Measurements from ENCODE around the gene ZNF500. TPM values are rescaled to one million over a fixed set of nuclear protein-coding genes. Genes with fewer than 3 reads are reported as not detected.
"Not testable (repeated sequence)": the region's sequence is repeated elsewhere in the genome, so short reads cannot be mapped to it uniquely, and the experiment has no call there.

The ZNF500 gene
- total RNA-seq, 1 donor from 2014 or later: 17.4 TPM

DNA sequence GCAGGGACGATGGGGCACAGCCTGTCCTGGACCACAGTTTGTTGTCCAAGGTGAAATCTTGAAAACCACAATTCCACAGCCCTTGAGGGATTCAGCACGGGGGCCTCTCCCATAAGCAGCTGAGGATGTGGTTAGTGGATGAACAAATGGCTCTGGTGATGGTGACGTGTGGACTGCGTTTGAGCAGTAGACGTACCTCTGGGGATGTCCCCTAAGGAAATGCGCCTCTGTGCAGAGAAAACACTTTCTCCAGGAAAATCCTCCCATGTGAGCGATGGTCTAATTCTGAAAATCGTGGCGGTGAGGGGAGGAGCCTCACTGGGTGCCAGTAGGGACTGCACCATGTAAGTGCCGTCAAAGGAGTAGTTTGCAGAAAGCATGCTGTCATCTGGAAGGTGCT, 23.9 kb upstream of the ZNF500 start:
- intact Hi-C loops (cut with micrococcal nuclease): no loop called here
- H3K27me3 Mint-ChIP-seq (ENCODE audit: insufficient read depth): peaks cover 2% of the 10 kb centered on the region

DNA sequence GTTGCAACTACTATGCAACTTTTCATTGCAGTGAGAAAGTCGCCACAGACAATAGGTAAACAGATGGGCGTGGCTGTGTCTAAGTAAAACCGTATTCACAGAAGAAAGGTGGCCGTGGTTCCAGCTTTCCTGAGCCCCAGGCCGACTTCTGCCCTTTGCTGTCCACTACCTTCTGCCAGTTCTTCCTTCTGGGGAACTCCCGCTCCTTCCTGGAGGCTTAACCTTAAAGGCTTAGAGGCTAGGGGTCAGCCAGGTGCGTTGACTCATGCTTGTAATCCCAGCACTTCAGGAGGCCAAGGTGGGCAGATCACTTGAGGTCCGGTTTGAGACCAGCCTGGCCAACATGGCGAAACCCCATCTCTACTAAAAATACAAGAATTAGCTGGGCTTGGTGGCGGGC, 23.3 kb upstream of the ZNF500 start:
- H3K4me3 Mint-ChIP-seq: no peak overlapping the region
- DNase-seq (ENCODE audit: low spot score): no peak
- intact Hi-C loops (cut with micrococcal nuclease): no loop called here
- H3K27ac Mint-ChIP-seq: no peak overlapping the region
- H3K4me1 Mint-ChIP-seq (ENCODE audit: low read depth): peaks cover 6% of the 10 kb centered on the region
- no peaks in the 10 kb centered on the region for H3K9me3 Mint-ChIP-seq
- H3K27me3 Mint-ChIP-seq (ENCODE audit: insufficient read depth): peaks cover 2% of the 10 kb centered on the region
- no peaks in the 10 kb centered on the region for H3K36me3 Mint-ChIP-seq (ENCODE audit: low read depth)

More for the DNA sequence above, 23.9 kb upstream of the ZNF500 start:
- Mint-ChIP-seq H3K36me3 (ENCODE audit: low read depth) (no peaks in the 10 kb centered on the region), H3K9me3 (no peaks in the 10 kb centered on the region), H3K4me3 (no peak overlapping the region), H3K4me1 (ENCODE audit: low read depth) (peaks cover 6% of the 10 kb centered on the region), H3K27ac (no peak overlapping the region)
- DNase-seq (ENCODE audit: low spot score): no peak

DNA sequence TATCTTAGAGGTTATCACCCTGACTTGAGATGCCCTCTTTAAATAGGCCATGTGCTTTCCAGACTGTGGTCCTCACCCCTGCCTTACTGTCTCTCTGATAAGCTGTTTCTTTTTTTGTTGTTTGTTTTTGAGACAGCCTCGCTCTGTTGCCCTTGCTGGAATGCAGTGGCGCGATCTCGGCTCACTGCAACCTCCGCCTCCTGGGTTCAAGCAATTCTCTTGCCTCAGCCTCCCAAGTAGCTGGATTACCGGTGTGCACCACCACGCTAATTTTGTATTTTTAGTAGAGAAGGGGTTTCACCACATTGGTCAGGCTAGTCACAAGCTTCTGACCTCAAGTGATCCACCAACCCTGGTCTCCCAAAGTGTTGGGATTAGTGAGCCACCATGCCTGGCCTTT, 21.9 kb upstream of the ZNF500 start:
- Mint-ChIP-seq H3K27me3 (ENCODE audit: insufficient read depth) (peaks cover 2% of the 10 kb centered on the region), H3K36me3 (ENCODE audit: low read depth) (no peaks in the 10 kb centered on the region), H3K4me3 (no peak overlapping the region), H3K4me1 (ENCODE audit: low read depth) (peaks cover 6% of the 10 kb centered on the region), H3K9me3 (no peaks in the 10 kb centered on the region), H3K27ac (no peak overlapping the region)
- intact Hi-C loops (cut with micrococcal nuclease): no loop called here
- DNase-seq (ENCODE audit: low spot score): no peak

DNA sequence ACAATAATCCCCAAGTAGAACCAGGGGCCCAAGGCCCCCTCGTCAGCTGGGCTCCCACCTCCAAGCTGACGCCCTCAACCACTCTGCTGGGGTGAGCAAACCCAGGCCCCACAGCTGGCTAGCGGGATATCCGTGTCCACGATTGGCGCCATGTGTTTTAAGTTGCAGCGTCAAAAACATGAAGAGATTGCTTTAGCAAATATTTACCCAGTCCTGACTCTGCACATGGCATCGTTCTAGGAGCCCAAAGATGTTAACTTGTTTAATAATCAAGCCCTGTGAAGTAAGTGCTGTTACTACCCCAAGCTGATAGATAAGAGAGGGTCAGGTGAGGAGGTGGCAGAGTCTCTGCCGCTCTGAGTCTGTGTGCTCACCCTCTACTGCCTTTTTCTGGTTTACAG, 21.5 kb upstream of the ZNF500 start:
- DNase-seq (ENCODE audit: low spot score): no peak
- Mint-ChIP-seq H3K4me3 (no peak overlapping the region), H3K9me3 (no peaks in the 10 kb centered on the region), H3K27ac (no peak overlapping the region), H3K27me3 (ENCODE audit: insufficient read depth) (peaks cover 2% of the 10 kb centered on the region), H3K4me1 (ENCODE audit: low read depth) (peaks cover 6% of the 10 kb centered on the region), H3K36me3 (ENCODE audit: low read depth) (no peaks in the 10 kb centered on the region)
- intact Hi-C loops (cut with micrococcal nuclease): no loop called here

DNA sequence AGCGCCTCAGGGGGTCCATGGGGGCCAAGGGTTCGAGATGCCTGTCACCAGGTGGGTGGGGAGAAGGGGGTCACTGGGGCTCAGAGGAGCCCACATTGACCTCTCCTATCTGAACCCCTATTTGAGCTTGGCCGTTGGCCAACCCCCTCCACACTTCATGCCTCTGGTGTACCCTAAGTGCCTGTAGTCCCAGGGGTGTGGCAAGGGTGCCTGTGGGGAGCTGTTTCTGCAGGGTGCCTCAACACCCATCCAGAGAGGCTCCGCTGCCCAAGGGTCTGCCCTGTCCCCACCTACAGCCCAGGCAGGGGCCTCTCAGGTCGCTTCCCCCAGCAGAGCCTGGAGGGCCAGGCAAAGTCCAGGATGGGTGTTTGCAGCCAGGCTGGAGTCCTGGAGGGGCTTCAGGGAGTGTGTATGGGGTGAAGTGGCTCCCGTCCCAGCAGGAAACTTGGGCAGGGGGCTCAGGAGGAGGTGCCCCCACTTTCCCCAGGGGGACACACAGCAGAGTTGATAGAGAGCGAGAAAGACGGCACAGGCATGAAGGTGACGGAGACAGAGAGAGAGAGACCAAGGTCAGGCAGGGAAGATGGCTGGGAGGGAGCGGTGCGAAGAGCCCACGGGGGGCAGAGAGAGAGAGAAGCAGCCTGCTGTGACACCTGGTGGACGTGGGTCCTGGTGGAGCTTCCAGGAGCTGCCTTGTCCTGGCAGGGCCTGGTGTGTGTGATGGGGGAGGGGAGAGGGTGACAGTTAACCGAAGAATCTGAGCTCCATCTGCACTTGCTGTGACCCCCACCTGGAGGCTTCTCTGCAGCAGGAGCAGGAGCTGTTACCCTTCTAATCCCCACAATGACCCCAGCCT, 20.9 kb upstream of the ZNF500 start, which contains the start of gene SEPTIN12:
TSS of gene SEPTIN12 (minus strand) at position 719 of the 856 bp plus-strand sequence. CDS start at position 19, 700 bp downstream.
- DNase-seq (ENCODE audit: low spot score): no peak
- peaks cover 6% of the 10 kb centered on the region for H3K4me1 Mint-ChIP-seq (ENCODE audit: low read depth)
- intact Hi-C loops (cut with micrococcal nuclease): no loop called here
- no peak within 1 kb of the TSS for H3K4me3 Mint-ChIP-seq
- H3K9me3 Mint-ChIP-seq: no peaks in the 10 kb centered on the region
- H3K27me3 Mint-ChIP-seq (ENCODE audit: insufficient read depth): peaks cover 2% of the 10 kb centered on the region
- H3K36me3 Mint-ChIP-seq (ENCODE audit: low read depth): no peaks in the 10 kb centered on the region
- H3K27ac Mint-ChIP-seq: no peak within 1 kb of the TSS

GRCh38 chr16:4787068-4787467, 20.1 kb upstream of the ZNF500 start:
- no peak for DNase-seq (ENCODE audit: low spot score)
- Mint-ChIP-seq H3K36me3 (ENCODE audit: low read depth) (no peaks in the 10 kb centered on the region), H3K27ac (no peak overlapping the region), H3K9me3 (no peaks in the 10 kb centered on the region), H3K4me3 (no peak overlapping the region), H3K27me3 (ENCODE audit: insufficient read depth) (peaks cover 2% of the 10 kb centered on the region), H3K4me1 (ENCODE audit: low read depth) (peaks cover 6% of the 10 kb centered on the region)
- intact Hi-C loops (cut with micrococcal nuclease): no loop called here

GRCh38 chr16:4785758-4786433, 18.9 kb upstream of the ZNF500 start:
- Mint-ChIP-seq H3K4me1 (ENCODE audit: low read depth) (peaks cover under 1% of the 10 kb centered on the region), H3K4me3 (no peak overlapping the region), H3K27me3 (ENCODE audit: insufficient read depth) (peaks cover 2% of the 10 kb centered on the region), H3K36me3 (ENCODE audit: low read depth) (no peaks in the 10 kb centered on the region), H3K27ac (no peak overlapping the region), H3K9me3 (no peaks in the 10 kb centered on the region)
- intact Hi-C loops (cut with micrococcal nuclease): no loop called here
- DNase-seq (ENCODE audit: low spot score): no peak

DNA sequence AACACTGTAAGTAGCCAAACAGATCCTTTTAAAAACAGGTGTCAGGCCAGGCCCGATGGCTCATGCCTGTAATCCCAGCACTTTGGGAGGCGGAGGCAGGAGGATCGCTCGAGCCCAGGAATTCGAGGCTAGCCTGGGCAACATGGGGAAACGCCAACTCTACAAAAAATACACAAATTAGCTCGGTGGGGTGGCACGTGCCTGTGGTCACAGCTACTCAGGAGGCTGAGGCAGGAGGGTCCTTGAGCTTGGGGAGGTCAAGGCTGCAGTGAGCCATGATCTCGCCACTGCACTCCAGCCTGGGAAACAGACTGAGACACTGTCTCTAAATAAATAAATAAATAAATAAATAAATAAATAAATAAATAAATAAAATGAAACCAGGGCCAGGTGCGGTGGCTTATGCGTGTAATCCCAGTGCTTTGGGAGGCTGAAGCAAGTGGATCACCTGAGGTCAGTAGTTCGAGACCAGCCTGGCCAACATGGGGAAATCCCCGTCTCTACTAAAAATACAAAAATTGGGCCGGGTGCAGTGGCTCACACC, 17.6 kb upstream of the ZNF500 start:
- intact Hi-C loops (cut with micrococcal nuclease); H3K27ac Mint-ChIP-seq; H3K9me3 Mint-ChIP-seq; H3K4me1 Mint-ChIP-seq (ENCODE audit: low read depth); H3K27me3 Mint-ChIP-seq (ENCODE audit: insufficient read depth); H3K4me3 Mint-ChIP-seq; DNase-seq (ENCODE audit: low spot score); H3K36me3 Mint-ChIP-seq (ENCODE audit: low read depth): not testable (repeated sequence)

- Mint-ChIP-seq H3K4me1 (ENCODE audit: low read depth) (no peaks in the 10 kb centered on the region), H3K9me3 (no peaks in the 10 kb centered on the region), H3K27me3 (ENCODE audit: insufficient read depth) (peaks cover 2% of the 10 kb centered on the region), H3K4me3 (no peak overlapping the region), H3K27ac (no peak overlapping the region), H3K36me3 (ENCODE audit: low read depth) (no peaks in the 10 kb centered on the region)
- DNase-seq (ENCODE audit: low spot score): no peak
- intact Hi-C loops (cut with micrococcal nuclease): no loop called here
Measured at GRCh38 chr16:4783951-4784336, 17.0 kb upstream of the ZNF500 start.

DNA sequence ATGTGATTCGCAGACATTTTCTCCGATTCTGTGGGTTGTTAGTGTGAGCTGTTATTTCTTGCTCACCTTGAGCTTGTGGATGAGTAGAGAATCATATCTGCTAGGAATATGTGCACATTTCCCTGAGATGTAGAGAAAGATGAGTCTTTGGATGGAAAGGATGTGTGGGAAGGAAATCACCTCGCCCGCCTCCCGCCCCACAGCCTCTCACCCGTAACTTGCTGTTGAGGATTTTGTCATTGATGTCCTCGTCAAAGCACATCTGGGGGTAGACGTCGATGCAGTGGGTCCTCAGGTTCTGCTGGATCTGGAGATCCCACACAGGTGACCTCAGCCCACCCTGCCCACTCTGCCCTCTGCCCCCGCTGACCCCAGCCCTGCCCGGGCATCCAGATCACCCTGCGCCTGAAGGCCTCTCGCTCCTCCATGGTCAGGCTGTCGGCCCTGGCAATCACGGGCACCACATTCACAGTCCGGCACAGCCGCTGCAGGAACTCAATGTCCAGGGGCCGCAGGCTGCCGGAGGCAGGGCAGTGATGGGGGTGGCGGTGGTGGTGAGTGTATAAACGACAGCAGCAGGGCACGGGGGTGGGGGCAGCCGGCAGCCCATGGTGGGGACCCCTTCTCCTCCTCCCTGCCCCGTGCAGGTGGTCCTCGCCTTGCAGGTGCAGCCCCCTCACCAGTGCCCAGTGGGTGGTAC, 16.4 kb upstream of the ZNF500 start:
- Mint-ChIP-seq H3K27me3 (ENCODE audit: insufficient read depth) (peaks cover 2% of the 10 kb centered on the region), H3K4me3 (no peak overlapping the region), H3K9me3 (no peaks in the 10 kb centered on the region), H3K36me3 (ENCODE audit: low read depth) (no peaks in the 10 kb centered on the region), H3K4me1 (ENCODE audit: low read depth) (no peaks in the 10 kb centered on the region), H3K27ac (no peak overlapping the region)
- intact Hi-C loops (cut with micrococcal nuclease): no loop called here
- no peak for DNase-seq (ENCODE audit: low spot score)

GRCh38 chr16:4780235-4780634, 13.3 kb upstream of the ZNF500 start:
- no peaks in the 10 kb centered on the region for H3K9me3 Mint-ChIP-seq
- intact Hi-C loops (cut with micrococcal nuclease): no loop called here
- H3K4me1 Mint-ChIP-seq (ENCODE audit: low read depth): no peaks in the 10 kb centered on the region
- DNase-seq (ENCODE audit: low spot score): no peak
- H3K4me3 Mint-ChIP-seq: no peak overlapping the region
- H3K36me3 Mint-ChIP-seq (ENCODE audit: low read depth): no peaks in the 10 kb centered on the region
- H3K27me3 Mint-ChIP-seq (ENCODE audit: insufficient read depth): no peaks in the 10 kb centered on the region
- no peak overlapping the region for H3K27ac Mint-ChIP-seq

DNA sequence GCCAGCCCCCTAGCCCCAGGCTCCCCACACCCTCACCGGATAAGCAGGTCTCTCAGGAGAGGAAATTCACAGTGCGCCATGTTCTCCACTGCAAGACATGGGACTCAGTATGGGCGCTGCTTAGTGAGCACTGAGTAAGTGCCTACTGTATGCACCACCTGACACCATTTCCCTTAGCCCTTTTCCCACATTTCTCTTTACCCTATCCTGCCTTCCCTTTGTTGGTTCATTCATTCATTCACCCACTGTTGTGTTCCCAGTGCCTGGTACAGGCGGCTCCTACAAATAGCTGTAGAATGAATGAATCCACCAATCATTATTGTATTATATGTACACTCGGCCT, 11.1 kb upstream of the ZNF500 start:
- no peaks in the 10 kb centered on the region for H3K4me1 Mint-ChIP-seq (ENCODE audit: low read depth)
- no peak overlapping the region for H3K27ac Mint-ChIP-seq

More for the DNA sequence above, 11.1 kb upstream of the ZNF500 start:
- intact Hi-C loops (cut with micrococcal nuclease): no loop called here
- no peak overlapping the region for H3K4me3 Mint-ChIP-seq
- DNase-seq (ENCODE audit: low spot score): no peak
- no peaks in the 10 kb centered on the region for H3K36me3 Mint-ChIP-seq (ENCODE audit: low read depth)
- H3K9me3 Mint-ChIP-seq: no peaks in the 10 kb centered on the region
- no peaks in the 10 kb centered on the region for H3K27me3 Mint-ChIP-seq (ENCODE audit: insufficient read depth)
